Measurements from ENCODE around the gene CFB. TPM values are rescaled to one million over a fixed set of nuclear protein-coding genes. Genes with fewer than 3 reads are reported as not detected.

Gene CFB
- total and polyA plus RNA-seq, 9 of the 15 experiments (the other 6 are each of a cell fraction or from before 2014, with no cell fraction given): 0.08 to 0.91 (median 0.22) TPM; not detected in 4

DNA sequence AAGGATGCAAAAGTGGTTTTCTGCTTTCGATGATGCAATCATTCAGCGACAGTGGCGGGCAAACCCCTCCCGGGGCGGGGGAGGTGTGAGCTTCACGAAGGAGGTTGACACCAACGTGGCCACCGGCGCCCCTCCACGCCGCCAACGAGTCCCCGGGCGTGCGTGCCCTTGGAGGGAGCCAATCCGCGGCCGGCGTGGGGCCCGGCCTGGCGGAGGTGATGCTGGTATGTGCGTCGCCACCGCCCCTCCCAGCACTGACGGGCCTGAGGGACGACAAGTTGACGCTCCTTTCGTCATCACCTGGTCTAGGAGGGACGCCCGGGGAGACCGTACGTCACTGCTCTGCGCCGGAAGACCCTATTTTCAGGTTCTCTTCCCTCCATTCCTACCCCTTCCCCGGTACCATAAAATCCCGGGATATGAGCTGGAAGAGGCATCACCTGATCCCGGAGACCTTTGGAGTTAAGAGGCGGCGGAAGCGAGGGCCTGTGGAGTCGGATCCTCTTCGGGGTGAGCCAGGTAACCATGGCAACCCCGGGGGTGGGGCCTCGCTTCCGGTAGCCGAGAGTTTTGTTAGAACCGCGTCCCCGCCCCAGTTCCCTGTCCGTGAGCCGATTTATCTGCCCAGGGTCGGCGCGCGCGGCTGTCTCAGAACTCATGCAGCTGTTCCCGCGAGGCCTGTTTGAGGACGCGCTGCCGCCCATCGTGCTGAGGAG is 26.3 kb downstream of the CFB start, which contains the start of gene DXO (continued):
- TF ChIP-seq NONO (IDR thresholded peaks at IDR 0.05; ENCODE audit: low read depth in 2 of 2, low read length in 1 of 2) (peak in 1 of 2 experiments; percentile 69; a peak in 2 of 4 replicates), NR2C1 (IDR thresholded peaks at IDR 0.05) (peak; percentile 81), NR2C1 (tag; IDR thresholded peaks at IDR 0.05) (peak; percentile 50; the same call in 1 of the 2 replicates), ZBTB17 (CRISPR knock-in tag; IDR thresholded peaks at IDR 0.05) (peak; percentile 88), SRSF9 (IDR thresholded peaks at IDR 0.05; ENCODE audit: borderline replicate concordance, low read depth, low read length) (no peak), HOXB6 (CRISPR knock-in tag; IDR thresholded peaks at IDR 0.05; ENCODE audit: borderline replicate concordance) (no peak), ZNF324 (CRISPR knock-in tag; IDR thresholded peaks at IDR 0.05) (peak; percentile 37; the same call in 1 of the 2 replicates), TGIF2 (CRISPR knock-in tag; IDR thresholded peaks at IDR 0.05) (no peak), SMARCE1 (IDR thresholded peaks at IDR 0.05) (no peak), MAFG (tag; conservative IDR thresholded peaks at IDR 0.05) (no peak), ZNF384 (IDR thresholded peaks at IDR 0.05; ENCODE audit: low read depth, low read length) (no peak), CEBPG (CRISPR knock-in tag; IDR thresholded peaks at IDR 0.05) (peak; percentile 98), CEBPG (tag; conservative IDR thresholded peaks at IDR 0.05 in 1 of 2, IDR thresholded peaks at IDR 0.05 in 1 of 2) (peak; percentile 100), RBM39 (optimal IDR thresholded peaks at IDR 0.05; ENCODE audit: low read depth, low read length) (peak; percentile 82), BRD4 (IDR thresholded peaks at IDR 0.05) (no peak), ZNF75A (CRISPR knock-in tag; IDR thresholded peaks at IDR 0.05) (no peak; the same call in 1 of the 2 replicates), FOXJ2 (tag; IDR thresholded peaks at IDR 0.05) (peak; percentile 88), SLC30A9 (CRISPR knock-in tag; IDR thresholded peaks at IDR 0.05) (no peak), TEAD4 (IDR thresholded peaks at IDR 0.05; ENCODE audit: low read length) (peak; percentile 81), TEAD4 (CRISPR knock-in tag; IDR thresholded peaks at IDR 0.05; ENCODE audit: borderline replicate concordance) (peak; percentile 88), ZNF507 (tag; conservative IDR thresholded peaks at IDR 0.05) (no peak), NR4A1 (CRISPR knock-in tag; IDR thresholded peaks at IDR 0.05) (0 out of 2 replicates have a peak, but pooled peaks have one; percentile 66), NR4A1 (tag; IDR thresholded peaks at IDR 0.05) (peak; percentile 60; the same call in 1 of the 2 replicates), DPF2 (IDR thresholded peaks at IDR 0.05) (no peak; the same call in 1 of the 2 replicates), ATF1 (CRISPR knock-in tag; IDR thresholded peaks at IDR 0.05) (peak; percentile 94), ATF1 (tag; IDR thresholded peaks at IDR 0.05) (peak; percentile 100), POLR2AphosphoS2 (IDR thresholded peaks at IDR 0.05; ENCODE audit: low read length) (peak; percentile 29; the same call in 1 of the 2 replicates)
- TF ChIP-seq, protein P1, sequence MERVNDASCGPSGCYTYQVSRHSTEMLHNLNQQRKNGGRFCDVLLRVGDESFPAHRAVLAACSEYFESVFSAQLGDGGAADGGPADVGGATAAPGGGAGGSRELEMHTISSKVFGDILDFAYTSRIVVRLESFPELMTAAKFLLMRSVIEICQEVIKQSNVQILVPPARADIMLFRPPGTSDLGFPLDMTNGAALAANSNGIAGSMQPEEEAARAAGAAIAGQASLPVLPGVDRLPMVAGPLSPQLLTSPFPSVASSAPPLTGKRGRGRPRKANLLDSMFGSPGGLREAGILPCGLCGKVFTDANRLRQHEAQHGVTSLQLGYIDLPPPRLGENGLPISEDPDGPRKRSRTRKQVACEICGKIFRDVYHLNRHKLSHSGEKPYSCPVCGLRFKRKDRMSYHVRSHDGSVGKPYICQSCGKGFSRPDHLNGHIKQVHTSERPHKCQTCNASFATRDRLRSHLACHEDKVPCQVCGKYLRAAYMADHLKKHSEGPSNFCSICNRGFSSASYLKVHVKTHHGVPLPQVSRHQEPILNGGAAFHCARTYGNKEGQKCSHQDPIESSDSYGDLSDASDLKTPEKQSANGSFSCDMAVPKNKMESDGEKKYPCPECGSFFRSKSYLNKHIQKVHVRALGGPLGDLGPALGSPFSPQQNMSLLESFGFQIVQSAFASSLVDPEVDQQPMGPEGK (CRISPR knock-in tag; IDR thresholded peaks at IDR 0.05; ENCODE audit: borderline replicate concordance): peak; percentile 89
- TF ChIP-seq, protein P2, sequence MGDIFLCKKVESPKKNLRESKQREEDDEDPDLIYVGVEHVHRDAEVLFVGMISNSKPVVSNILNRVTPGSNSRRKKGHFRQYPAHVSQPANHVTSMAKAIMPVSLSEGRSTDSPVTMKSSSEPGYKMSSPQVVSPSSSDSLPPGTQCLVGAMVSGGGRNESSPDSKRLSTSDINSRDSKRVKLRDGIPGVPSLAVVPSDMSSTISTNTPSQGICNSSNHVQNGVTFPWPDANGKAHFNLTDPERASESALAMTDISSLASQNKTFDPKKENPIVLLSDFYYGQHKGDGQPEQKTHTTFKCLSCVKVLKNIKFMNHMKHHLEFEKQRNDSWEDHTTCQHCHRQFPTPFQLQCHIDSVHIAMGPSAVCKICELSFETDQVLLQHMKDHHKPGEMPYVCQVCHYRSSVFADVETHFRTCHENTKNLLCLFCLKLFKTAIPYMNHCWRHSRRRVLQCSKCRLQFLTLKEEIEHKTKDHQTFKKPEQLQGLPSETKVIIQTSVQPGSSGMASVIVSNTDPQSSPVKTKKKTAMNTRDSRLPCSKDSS (IDR thresholded peaks at IDR 0.05; ENCODE audit: low read depth, partially characterized antibody): no peak
